Vagina (tissue), 2 donors: ENCODE measurements around the gene PRRG2.

Experiments
- CTCF ChIP-seq, 3 experiments: fragments of 450-650 bp in 2 of 3; fragments of 200-600 bp in 1 of 3; sonication (generic) in 1 of 3; IDR thresholded peaks; one replicate each; pipeline ENCODE4 v1.5.1; 2017 to 2019; ENCODE audit warnings: antibody characterized with exemption in 3 of 3, mild to moderate bottlenecking in 2 of 3, moderate library complexity in 2 of 3
- POLR2A ChIP-seq, 2 donors: fragments of 450-650 bp; IDR thresholded peaks; one replicate each; pipeline ENCODE4 v1.6.1; 2017; ENCODE audit warnings: antibody characterized with exemption in 2 of 2, mild to moderate bottlenecking in 2 of 2, moderate library complexity in 2 of 2

- TF ChIP-seq CTCF (IDR thresholded peaks at IDR 0.05) (no peak), POLR2A (IDR thresholded peaks at IDR 0.05) (no peak)
These were observed 14.1 kb downstream of the PRRG2 start for GRCh38 chr19:49594993-49595818.
